Progenitor cell of endocrine pancreas (in vitro differentiated cells): ENCODE data around the gene INTS3. TPM values are rescaled to one million over a fixed set of nuclear protein-coding genes. Genes with fewer than 3 reads are reported as not detected.

Source experiments
- DNase-seq: peaks from one replicate; pipeline ENCODE4 v3.0.0; 2021; ENCODE audit warnings: low spot score; ENCODE audit not compliant: unreplicated experiment
- H3K27ac Mint-ChIP-seq: 2 replicates; pipeline ENCODE4 v1.8.0; 2021; ENCODE audit warnings: mild to moderate bottlenecking, moderate library complexity, mixed read lengths
- H3K27me3 Mint-ChIP-seq: 2 replicates; pipeline ENCODE4 v1.8.0; 2021; ENCODE audit warnings: mixed read lengths
- H3K36me3 Mint-ChIP-seq: 2 replicates; pipeline ENCODE4 v1.8.0; 2022; ENCODE audit warnings: mixed read lengths; ENCODE audit not compliant: insufficient read depth
- H3K4me1 Mint-ChIP-seq: 2 replicates; pipeline ENCODE4 v1.8.0; 2021; ENCODE audit warnings: low read depth, mixed read lengths
- H3K4me3 Mint-ChIP-seq: 2 replicates; pipeline ENCODE4 v1.8.0; 2021; ENCODE audit warnings: low read depth, mild to moderate bottlenecking, moderate library complexity, mixed read lengths
- H3K9me3 Mint-ChIP-seq: 2 replicates; pipeline ENCODE4 v1.8.0; 2021; ENCODE audit warnings: low read depth, mixed read lengths
- total RNA-seq: library from RNA; stranded (reverse); gene quantifications from 2 replicates; pipeline ENCODE4 v1.2.1, GENCODE V29; 2021
- TF ChIP-seq, protein P1 (sequence below): fragments of 200-600 bp; sonication (generic); IDR thresholded peaks from one replicate; pipeline ENCODE4 v1.5.0; 2021; ENCODE audit warnings: antibody characterized with exemption, mild to moderate bottlenecking; ENCODE audit not compliant: unreplicated experiment

INTS3 gene
- total RNA-seq, 1 donor from 2014 or later = 152 TPM

DNA sequence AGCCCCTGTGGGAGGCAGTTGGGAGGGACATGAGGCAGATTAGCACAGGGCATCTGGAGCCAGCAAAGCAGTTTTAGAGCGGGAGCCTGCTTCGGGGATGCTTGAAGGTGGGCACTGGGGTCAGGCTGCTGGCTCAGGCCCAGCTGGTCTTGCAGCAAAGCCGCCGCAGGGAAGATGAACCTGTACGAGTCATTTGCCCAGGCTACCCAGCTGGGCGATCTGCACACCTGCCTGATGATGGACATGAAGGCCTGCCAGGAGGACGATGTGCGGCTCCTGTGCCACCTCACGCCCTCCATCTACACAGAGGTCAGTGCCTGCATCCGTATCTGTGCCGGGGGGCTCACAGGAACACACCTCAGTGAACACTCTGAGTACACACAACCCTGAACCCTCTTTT is 39.7 kb downstream of the INTS3 start:
- H3K9me3 Mint-ChIP-seq = no peaks in the 10 kb centered on the region
- H3K4me1 Mint-ChIP-seq = peaks cover 26% of the 10 kb centered on the region
- no peak overlapping the region for H3K4me3 Mint-ChIP-seq
- TF ChIP-seq, protein P1, sequence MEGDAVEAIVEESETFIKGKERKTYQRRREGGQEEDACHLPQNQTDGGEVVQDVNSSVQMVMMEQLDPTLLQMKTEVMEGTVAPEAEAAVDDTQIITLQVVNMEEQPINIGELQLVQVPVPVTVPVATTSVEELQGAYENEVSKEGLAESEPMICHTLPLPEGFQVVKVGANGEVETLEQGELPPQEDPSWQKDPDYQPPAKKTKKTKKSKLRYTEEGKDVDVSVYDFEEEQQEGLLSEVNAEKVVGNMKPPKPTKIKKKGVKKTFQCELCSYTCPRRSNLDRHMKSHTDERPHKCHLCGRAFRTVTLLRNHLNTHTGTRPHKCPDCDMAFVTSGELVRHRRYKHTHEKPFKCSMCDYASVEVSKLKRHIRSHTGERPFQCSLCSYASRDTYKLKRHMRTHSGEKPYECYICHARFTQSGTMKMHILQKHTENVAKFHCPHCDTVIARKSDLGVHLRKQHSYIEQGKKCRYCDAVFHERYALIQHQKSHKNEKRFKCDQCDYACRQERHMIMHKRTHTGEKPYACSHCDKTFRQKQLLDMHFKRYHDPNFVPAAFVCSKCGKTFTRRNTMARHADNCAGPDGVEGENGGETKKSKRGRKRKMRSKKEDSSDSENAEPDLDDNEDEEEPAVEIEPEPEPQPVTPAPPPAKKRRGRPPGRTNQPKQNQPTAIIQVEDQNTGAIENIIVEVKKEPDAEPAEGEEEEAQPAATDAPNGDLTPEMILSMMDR = no peak
- peak overlapping the region; percentile 95 for H3K27ac Mint-ChIP-seq
- peaks cover 28% of the 10 kb centered on the region for H3K36me3 Mint-ChIP-seq
- DNase-seq = no peak
- H3K27me3 Mint-ChIP-seq = no peaks in the 10 kb centered on the region

DNA sequence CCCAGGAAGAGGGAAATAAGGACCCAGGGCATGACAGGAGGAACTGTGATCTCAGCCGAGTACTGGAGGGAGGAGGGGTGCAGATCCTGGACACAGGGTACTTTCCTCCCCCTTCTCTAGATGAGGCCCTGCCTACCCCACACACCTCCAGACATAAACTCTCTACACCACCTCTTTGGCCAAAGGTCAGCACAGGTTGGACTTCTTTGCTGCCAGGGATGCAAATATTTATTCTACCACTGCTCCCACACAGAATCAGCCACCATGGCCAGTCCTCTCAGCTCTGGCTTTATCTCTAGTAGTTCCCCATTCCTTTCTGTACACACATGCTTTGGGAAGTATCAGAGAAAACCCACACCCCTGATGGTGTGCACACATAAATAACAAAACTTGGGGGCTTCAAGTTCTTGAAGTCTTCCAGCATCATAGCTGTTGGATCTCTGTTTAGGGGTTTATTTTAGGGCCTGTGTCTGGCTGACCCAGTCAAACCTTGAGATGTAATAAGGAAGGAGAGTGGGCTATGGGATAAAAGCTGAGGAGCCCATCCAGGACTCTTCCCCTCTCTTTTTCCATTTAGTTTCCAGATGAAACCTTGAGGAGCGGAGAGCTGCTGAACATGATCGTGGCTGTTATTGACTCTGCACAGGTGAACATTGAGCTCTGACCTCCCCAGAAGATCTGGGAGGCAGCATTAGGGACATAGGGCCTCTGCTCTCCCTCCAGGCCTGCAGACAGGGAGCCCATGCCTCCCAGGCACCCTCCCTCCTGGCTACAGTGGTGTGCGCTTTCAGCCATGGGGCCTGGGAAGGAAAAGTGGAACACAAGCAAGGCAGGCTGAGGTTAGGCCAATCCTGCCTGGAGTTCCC is 40.7 kb downstream of the INTS3 start:
- no peak for DNase-seq
- Mint-ChIP-seq H3K9me3 (no peaks in the 10 kb centered on the region), H3K4me1 (peaks cover 26% of the 10 kb centered on the region), H3K27ac (peak overlapping the region; percentile 95), H3K27me3 (no peaks in the 10 kb centered on the region), H3K4me3 (peak overlapping the region; percentile 29), H3K36me3 (peaks cover 27% of the 10 kb centered on the region)
- TF ChIP-seq, protein P1 = no peak

DNA sequence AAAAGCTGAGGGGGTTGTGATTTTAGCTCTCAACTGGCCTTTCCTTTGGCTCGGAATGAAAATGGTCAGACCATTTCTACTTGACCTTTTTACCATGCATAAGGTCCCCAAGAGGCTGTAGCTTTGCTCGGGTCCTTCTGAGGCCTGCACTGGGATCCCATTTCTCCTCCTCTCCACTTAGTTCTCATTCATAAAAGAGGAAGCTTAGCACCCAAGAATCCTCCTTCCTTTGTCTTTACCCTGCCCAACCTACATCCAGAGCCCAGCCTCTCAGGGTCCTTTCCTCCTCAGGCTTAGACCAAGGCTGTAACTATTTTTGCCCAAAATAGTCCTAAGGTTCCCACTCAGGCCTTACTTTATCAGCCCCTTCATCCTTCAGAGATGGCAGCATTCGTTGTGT is 41.4 kb downstream of the INTS3 start:
- Mint-ChIP-seq H3K4me3 (peak overlapping the region; percentile 14), H3K27ac (peak overlapping the region; percentile 95), H3K27me3 (no peaks in the 10 kb centered on the region), H3K4me1 (peaks cover 26% of the 10 kb centered on the region), H3K9me3 (no peaks in the 10 kb centered on the region), H3K36me3 (peaks cover 34% of the 10 kb centered on the region)
- DNase-seq = no peak
- TF ChIP-seq, protein P1 = no peak

DNA sequence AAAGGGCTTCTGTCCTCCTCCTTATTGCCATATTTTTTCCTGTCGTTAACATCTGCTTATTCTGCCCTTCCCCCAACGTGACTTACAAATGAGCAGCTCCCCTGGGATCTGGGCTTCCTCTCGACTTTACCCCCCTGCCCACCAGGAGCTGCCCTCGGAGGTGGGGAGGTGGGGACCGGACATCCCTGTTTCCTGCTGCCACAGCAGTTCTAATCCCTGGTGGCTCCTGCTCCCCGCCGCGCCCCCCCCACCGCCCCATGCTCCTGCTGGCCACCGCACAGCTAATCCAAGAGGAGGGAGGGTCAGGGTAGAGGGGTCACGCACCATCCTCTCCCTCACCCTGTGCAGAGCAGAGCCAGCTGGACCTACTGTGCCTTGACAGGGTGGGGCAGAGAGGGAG is 42.9 kb downstream of the INTS3 start:
- H3K4me1 Mint-ChIP-seq = peaks cover 30% of the 10 kb centered on the region
- no peaks in the 10 kb centered on the region for H3K9me3 Mint-ChIP-seq
- TF ChIP-seq, protein P1 = no peak
- no peak overlapping the region for H3K27ac Mint-ChIP-seq
- H3K36me3 Mint-ChIP-seq = peaks cover 28% of the 10 kb centered on the region
- H3K27me3 Mint-ChIP-seq = no peaks in the 10 kb centered on the region
- no peak for DNase-seq
- no peak overlapping the region for H3K4me3 Mint-ChIP-seq

- no peak overlapping the region for H3K4me3 Mint-ChIP-seq
- peaks cover 27% of the 10 kb centered on the region for H3K36me3 Mint-ChIP-seq
These were observed 43.4 kb downstream of the INTS3 start for GRCh38 chr1:153771261-153771660.

More at GRCh38 chr1:153771261-153771660, 43.4 kb downstream of the INTS3 start:
- Mint-ChIP-seq H3K27ac (no peak overlapping the region), H3K27me3 (no peaks in the 10 kb centered on the region), H3K9me3 (no peaks in the 10 kb centered on the region), H3K4me1 (peaks cover 32% of the 10 kb centered on the region)
- TF ChIP-seq, protein P1 = no peak
- DNase-seq = no peak
